WTC11 (cell line): ENCODE data around the gene AKR7A2. TPM values are rescaled to one million over a fixed set of nuclear protein-coding genes. Genes with fewer than 3 reads are reported as not detected.

Source experiments
- ATAC-seq: fragments of 200-7000 bp; cut with Tn5 transposase; 2 replicates; pipeline ENCODE4 v1.10.0; 2021; ENCODE audit warnings: mild to moderate bottlenecking, moderate library complexity
- CTCF ChIA-PET: fragments of 300-600 bp; sonication (Branson Sonifier 250); formaldehyde crosslinking; loops from one replicate; lab custom pipeline; 2021; ENCODE audit warnings: antibody characterized with exemption; lab: Charles Lee
- POLR2A ChIA-PET: fragments of 350-600 bp; sonication (Branson Sonifier 250); formaldehyde crosslinking; loops from one replicate; lab custom pipeline; 2021; ENCODE audit warnings: antibody characterized with exemption; lab: Charles Lee
- DNase-seq: peaks from one replicate; pipeline ENCODE4 v3.0.0; 2021; ENCODE audit warnings: low spot score
- H3K27ac Mint-ChIP-seq: 2 replicates; pipeline ENCODE4 v1.8.0; 2021; ENCODE audit warnings: mixed read lengths
- H3K27me3 Mint-ChIP-seq: 2 replicates; pipeline ENCODE4 v1.8.0; 2021; ENCODE audit warnings: low read depth, mild to moderate bottlenecking, moderate library complexity, mixed read lengths
- H3K36me3 Mint-ChIP-seq: 2 replicates; pipeline ENCODE4 v1.8.0; 2021; ENCODE audit warnings: mixed read lengths
- H3K4me1 Mint-ChIP-seq: 2 replicates; pipeline ENCODE4 v1.8.0; 2022; ENCODE audit warnings: mixed read lengths
- H3K4me3 Mint-ChIP-seq: 2 replicates; pipeline ENCODE4 v1.8.0; 2021; ENCODE audit warnings: mild to moderate bottlenecking, moderate library complexity, mixed read lengths
- H3K9me3 Mint-ChIP-seq: 2 replicates; pipeline ENCODE4 v1.8.0; 2021; ENCODE audit warnings: mixed read lengths
- CREM ChIP-seq: sonication (generic); formaldehyde crosslinking; IDR thresholded peaks from 2 replicates; pipeline ENCODE4 v1.8.1; 2022; ENCODE audit warnings: mild to moderate bottlenecking, missing genetic modification reagents, moderate library complexity
- E2F4 ChIP-seq: sonication (generic); formaldehyde crosslinking; IDR thresholded peaks from 2 replicates; pipeline ENCODE4 v1.8.1; 2022; ENCODE audit warnings: low read depth, mild to moderate bottlenecking, moderate library complexity, missing genetic modification reagents, borderline replicate concordance
- ERG ChIP-seq: fragments of 250-450 bp; sonication (Bioruptor Pico); IDR thresholded peaks from 2 replicates; pipeline ENCODE4 v1.8.0; 2021; ENCODE audit warnings: mild to moderate bottlenecking
- FOXP1 ChIP-seq: sonication (generic); formaldehyde crosslinking; IDR thresholded peaks from 2 replicates; pipeline ENCODE4 v1.8.0; 2022; ENCODE audit warnings: missing genetic modification reagents, mild to moderate bottlenecking, moderate library complexity, borderline replicate concordance
- GRHL2 ChIP-seq: fragments of 250-450 bp; sonication (Bioruptor Pico); IDR thresholded peaks from 2 replicates; pipeline ENCODE4 v1.8.0; 2022; ENCODE audit warnings: mild to moderate bottlenecking, moderate library complexity; ENCODE audit not compliant: insufficient replicate concordance, severe bottlenecking
- MLX ChIP-seq: sonication (generic); formaldehyde crosslinking; IDR thresholded peaks from 2 replicates; pipeline ENCODE4 v1.8.1; 2023; ENCODE audit warnings: mild to moderate bottlenecking, missing genetic modification reagents, moderate library complexity
- SOX15 ChIP-seq: fragments of 250-450 bp; sonication (Bioruptor Pico); IDR thresholded peaks from 2 replicates; pipeline ENCODE4 v1.9.0; 2021; ENCODE audit warnings: mild to moderate bottlenecking
- SP1 ChIP-seq: sonication (generic); formaldehyde crosslinking; conservative IDR thresholded peaks from 2 replicates; pipeline ENCODE4 v1.8.1; 2022; ENCODE audit warnings: missing genetic modification reagents
- TCF7 ChIP-seq: sonication (generic); formaldehyde crosslinking; IDR thresholded peaks from 2 replicates; pipeline ENCODE4 v1.8.0; 2022; ENCODE audit warnings: mild to moderate bottlenecking, low read depth, missing genetic modification reagents, moderate library complexity
- total RNA-seq: library from RNA; stranded (reverse); gene quantifications from 3 replicates; pipeline ENCODE4 v1.2.3, GENCODE V29; 2021
- TF ChIP-seq, protein P1 (sequence below): sonication (generic); formaldehyde crosslinking; IDR thresholded peaks from 2 replicates; pipeline ENCODE4 v1.8.0; 2022; ENCODE audit warnings: missing genetic modification reagents
- TF ChIP-seq, protein P2 (sequence below): sonication (generic); formaldehyde crosslinking; IDR thresholded peaks from 2 replicates; pipeline ENCODE4 v1.8.0; 2023; ENCODE audit warnings: mild to moderate bottlenecking, missing genetic modification reagents
- TF ChIP-seq, protein P3 (sequence below): sonication (generic); formaldehyde crosslinking; IDR thresholded peaks from 2 replicates; pipeline ENCODE4 v1.8.1; 2023; ENCODE audit warnings: mild to moderate bottlenecking, missing genetic modification reagents, moderate library complexity

The AKR7A2 gene
- total RNA-seq, 1 experiment from 2014 or later = 43.4 TPM

DNA sequence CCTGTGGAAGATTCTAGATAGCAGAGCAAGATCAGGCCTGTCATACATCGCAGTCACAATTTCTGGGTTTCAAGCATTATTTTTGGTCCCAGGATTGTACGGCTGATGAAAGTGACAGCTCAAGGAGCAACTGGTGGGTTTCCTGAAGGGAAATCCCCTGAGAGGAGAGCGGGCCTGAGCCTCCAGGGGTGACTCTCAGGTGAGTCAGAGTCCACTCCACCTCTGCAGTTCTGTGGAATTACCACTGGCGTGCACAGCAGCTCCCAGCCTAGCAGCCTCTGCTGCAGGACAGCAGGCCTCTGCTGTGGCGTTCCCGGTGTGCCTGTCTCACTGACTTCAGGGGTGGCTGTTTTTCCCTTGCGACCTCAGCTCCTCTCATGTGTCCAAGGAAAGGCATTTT is 24.6 kb upstream of the AKR7A2 start (continued):
- TF ChIP-seq, protein P1, sequence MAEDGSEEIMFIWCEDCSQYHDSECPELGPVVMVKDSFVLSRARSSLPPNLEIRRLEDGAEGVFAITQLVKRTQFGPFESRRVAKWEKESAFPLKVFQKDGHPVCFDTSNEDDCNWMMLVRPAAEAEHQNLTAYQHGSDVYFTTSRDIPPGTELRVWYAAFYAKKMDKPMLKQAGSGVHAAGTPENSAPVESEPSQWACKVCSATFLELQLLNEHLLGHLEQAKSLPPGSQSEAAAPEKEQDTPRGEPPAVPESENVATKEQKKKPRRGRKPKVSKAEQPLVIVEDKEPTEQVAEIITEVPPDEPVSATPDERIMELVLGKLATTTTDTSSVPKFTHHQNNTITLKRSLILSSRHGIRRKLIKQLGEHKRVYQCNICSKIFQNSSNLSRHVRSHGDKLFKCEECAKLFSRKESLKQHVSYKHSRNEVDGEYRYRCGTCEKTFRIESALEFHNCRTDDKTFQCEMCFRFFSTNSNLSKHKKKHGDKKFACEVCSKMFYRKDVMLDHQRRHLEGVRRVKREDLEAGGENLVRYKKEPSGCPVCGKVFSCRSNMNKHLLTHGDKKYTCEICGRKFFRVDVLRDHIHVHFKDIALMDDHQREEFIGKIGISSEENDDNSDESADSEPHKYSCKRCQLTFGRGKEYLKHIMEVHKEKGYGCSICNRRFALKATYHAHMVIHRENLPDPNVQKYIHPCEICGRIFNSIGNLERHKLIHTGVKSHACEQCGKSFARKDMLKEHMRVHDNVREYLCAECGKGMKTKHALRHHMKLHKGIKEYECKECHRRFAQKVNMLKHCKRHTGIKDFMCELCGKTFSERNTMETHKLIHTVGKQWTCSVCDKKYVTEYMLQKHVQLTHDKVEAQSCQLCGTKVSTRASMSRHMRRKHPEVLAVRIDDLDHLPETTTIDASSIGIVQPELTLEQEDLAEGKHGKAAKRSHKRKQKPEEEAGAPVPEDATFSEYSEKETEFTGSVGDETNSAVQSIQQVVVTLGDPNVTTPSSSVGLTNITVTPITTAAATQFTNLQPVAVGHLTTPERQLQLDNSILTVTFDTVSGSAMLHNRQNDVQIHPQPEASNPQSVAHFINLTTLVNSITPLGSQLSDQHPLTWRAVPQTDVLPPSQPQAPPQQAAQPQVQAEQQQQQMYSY (CRISPR knock-in tag) = no peak
- no peak for TF ChIP-seq ERG (CRISPR knock-in tag)
- no peak for TF ChIP-seq FOXP1 (CRISPR knock-in tag)
- no peak for TF ChIP-seq TCF7 (CRISPR knock-in tag)
- no peak for TF ChIP-seq MLX (CRISPR knock-in tag)
- no peak for TF ChIP-seq CREM
- no peak for TF ChIP-seq SP1 (CRISPR knock-in tag)

GRCh38 chr1:19333587-19334354 is 21.8 kb upstream of the AKR7A2 start:
- no peak for ATAC-seq
- CTCF ChIA-PET = interaction anchor here (1.8 to 2.1 kb wide), 2 partner anchors 249 to 317 kb away, joined by 4 to 5 read pairs; no protein-coding TSS in a partner anchor
- Mint-ChIP-seq H3K27me3 (no peaks in the 10 kb centered on the region), H3K4me1 (peaks cover 14% of the 10 kb centered on the region), H3K4me3 (no peak overlapping the region)
- POLR2A ChIA-PET = no interaction called here
- DNase-seq = no peak
- TF ChIP-seq, protein P2, sequence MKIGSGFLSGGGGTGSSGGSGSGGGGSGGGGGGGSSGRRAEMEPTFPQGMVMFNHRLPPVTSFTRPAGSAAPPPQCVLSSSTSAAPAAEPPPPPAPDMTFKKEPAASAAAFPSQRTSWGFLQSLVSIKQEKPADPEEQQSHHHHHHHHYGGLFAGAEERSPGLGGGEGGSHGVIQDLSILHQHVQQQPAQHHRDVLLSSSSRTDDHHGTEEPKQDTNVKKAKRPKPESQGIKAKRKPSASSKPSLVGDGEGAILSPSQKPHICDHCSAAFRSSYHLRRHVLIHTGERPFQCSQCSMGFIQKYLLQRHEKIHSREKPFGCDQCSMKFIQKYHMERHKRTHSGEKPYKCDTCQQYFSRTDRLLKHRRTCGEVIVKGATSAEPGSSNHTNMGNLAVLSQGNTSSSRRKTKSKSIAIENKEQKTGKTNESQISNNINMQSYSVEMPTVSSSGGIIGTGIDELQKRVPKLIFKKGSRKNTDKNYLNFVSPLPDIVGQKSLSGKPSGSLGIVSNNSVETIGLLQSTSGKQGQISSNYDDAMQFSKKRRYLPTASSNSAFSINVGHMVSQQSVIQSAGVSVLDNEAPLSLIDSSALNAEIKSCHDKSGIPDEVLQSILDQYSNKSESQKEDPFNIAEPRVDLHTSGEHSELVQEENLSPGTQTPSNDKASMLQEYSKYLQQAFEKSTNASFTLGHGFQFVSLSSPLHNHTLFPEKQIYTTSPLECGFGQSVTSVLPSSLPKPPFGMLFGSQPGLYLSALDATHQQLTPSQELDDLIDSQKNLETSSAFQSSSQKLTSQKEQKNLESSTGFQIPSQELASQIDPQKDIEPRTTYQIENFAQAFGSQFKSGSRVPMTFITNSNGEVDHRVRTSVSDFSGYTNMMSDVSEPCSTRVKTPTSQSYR (CRISPR knock-in tag) = no peak
- no peak for TF ChIP-seq SOX15 (CRISPR knock-in tag)
- TF ChIP-seq, protein P3, sequence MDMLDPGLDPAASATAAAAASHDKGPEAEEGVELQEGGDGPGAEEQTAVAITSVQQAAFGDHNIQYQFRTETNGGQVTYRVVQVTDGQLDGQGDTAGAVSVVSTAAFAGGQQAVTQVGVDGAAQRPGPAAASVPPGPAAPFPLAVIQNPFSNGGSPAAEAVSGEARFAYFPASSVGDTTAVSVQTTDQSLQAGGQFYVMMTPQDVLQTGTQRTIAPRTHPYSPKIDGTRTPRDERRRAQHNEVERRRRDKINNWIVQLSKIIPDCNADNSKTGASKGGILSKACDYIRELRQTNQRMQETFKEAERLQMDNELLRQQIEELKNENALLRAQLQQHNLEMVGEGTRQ (CRISPR knock-in tag) = no peak
- TF ChIP-seq E2F4 (CRISPR knock-in tag) = no peak
- no peak for TF ChIP-seq GRHL2 (CRISPR knock-in tag)
- TF ChIP-seq TCF7 (CRISPR knock-in tag) = no peak
- TF ChIP-seq, all 79 proteins: peak for 0
- Mint-ChIP-seq H3K27ac (no peak overlapping the region), H3K9me3 (no peaks in the 10 kb centered on the region), H3K36me3 (no peaks in the 10 kb centered on the region; the same call in 1 of the 2 replicates)
